ACHN (cell line): ENCODE results near the gene KCNC1.

ENCODE experiments used
- DNase-seq: peaks from one replicate; pipeline ENCODE4 v3.0.0-alpha.2; 2015
- in situ Hi-C: cut with HindIII; loops from 2 replicates; pipeline ENCODE4 v1.10.0; 2017; ENCODE audit warnings: low sequenced_read_pairs, low pct_ligation_motif_present, low pct_unique_long_range_greater_than_20kb

KCNC1 gene

GRCh38 chr11:17734986-17735817 lies 621 bp downstream of the KCNC1 start:
- in situ Hi-C loops = no loop called here
- DNase-seq = peak; percentile 75

- in situ Hi-C loops = no loop called here
- no peak for DNase-seq
Observed at GRCh38 chr11:17735818-17736578, 1.4 kb downstream of the KCNC1 start.

GRCh38 chr11:17736579-17736893 lies 2.0 kb downstream of the KCNC1 start:
- DNase-seq = no peak
- in situ Hi-C loops = no loop called here

GRCh38 chr11:17736930-17737817 lies 2.6 kb downstream of the KCNC1 start:
- DNase-seq = no peak
- in situ Hi-C loops = no loop called here

- in situ Hi-C loops = no loop called here
- DNase-seq = no peak
Observed at GRCh38 chr11:17738151-17738973, 3.8 kb downstream of the KCNC1 start.

- DNase-seq = no peak
- in situ Hi-C loops = no loop called here
Observed at GRCh38 chr11:17739945-17740338, 5.4 kb downstream of the KCNC1 start.

GRCh38 chr11:17740649-17741235 lies 6.2 kb downstream of the KCNC1 start:
- DNase-seq = no peak
- in situ Hi-C loops = no loop called here

- in situ Hi-C loops = no loop called here
- DNase-seq = no peak
Observed at GRCh38 chr11:17741487-17741886, 6.9 kb downstream of the KCNC1 start.

GRCh38 chr11:17742019-17742418 lies 7.4 kb downstream of the KCNC1 start:
- no peak for DNase-seq
- in situ Hi-C loops = no loop called here

- in situ Hi-C loops = no loop called here
Observed at GRCh38 chr11:17743026-17743807, 8.6 kb downstream of the KCNC1 start.

GRCh38 chr11:17743808-17744119 lies 9.2 kb downstream of the KCNC1 start:
- in situ Hi-C loops = no loop called here
- no peak for DNase-seq

More at GRCh38 chr11:17743026-17743807, 8.6 kb downstream of the KCNC1 start:
- no peak for DNase-seq

GRCh38 chr11:17744151-17744940 lies 9.8 kb downstream of the KCNC1 start:
- no peak for DNase-seq
- in situ Hi-C loops = no loop called here

- in situ Hi-C loops = no loop called here
- DNase-seq = no peak
Observed at GRCh38 chr11:17745023-17745772, 10.6 kb downstream of the KCNC1 start.

- DNase-seq = no peak
- in situ Hi-C loops = no loop called here
Observed at GRCh38 chr11:17746096-17746495, 11.5 kb downstream of the KCNC1 start.

GRCh38 chr11:17747131-17747955 lies 12.8 kb downstream of the KCNC1 start:
- no peak for DNase-seq
- in situ Hi-C loops = no loop called here
